NCI-H1048 (cell line): Measurements from ENCODE around the gene CTSC.

Experiments used
- DNase-seq: peaks from one replicate; lab custom pipeline; 2025; lab: John Stamatoyannopoulos, UW

The CTSC gene

DNA sequence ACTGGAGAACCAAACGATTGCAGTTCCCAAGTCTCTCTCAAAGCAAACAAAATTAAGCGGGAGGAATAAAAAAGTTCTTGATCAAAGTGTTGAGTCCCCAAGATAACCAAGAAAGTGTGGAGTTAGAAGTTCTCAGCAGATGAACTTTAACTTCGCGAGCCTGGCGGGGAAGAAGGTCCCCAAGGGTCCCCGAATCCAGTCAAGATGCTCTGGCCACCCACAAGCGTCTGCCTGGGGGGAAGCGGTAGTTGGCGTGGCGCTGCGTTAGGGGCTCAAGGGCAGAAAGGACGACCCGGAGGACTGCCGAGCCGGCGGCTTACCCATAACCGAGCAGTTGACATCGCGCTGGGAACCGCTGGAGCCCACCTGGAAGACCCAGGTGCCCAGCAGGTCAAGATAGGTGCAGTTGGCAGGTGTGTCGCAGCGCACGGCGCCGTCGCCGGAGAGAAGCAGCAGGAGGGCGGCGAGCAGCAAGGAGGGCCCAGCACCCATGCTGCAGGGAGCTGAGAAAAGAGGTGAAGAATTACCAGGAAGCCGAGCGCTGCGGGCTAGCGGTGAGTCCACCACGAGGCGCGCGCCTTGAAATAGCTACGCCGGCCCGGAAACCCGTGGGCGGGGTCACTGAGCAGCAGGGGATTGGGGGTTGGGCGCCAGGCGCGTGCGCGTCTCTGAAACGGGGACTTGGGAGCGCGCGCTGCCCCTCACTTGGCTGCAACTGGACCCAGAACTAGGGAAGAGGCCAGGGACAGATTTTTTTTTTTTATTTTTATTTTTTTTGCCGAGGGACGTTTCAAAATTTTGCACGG, at the start of gene CTSC:
TSS of gene CTSC (minus strand) at position 556 of the 806 bp plus-strand sequence. CDS start at position 492, 64 bp downstream.
- peak; percentile 60 for DNase-seq

DNA sequence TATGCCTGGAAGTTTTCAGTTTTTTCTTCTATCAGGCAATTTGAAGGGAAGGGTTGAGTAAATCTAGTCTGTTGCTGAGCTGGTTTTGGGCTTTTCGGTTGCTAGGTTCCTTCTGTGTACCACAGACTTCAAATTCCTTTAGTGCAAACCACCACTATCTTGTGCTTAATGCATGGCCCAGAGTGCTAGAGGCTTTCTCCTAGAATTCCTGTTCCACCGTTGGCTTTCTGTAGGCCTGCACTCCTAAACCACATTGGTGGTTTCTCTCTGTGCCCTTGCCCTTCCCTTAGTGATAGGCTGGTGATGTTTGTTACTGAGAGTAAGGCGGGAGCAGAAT, 47.1 kb upstream of the CTSC start:
- no peak for DNase-seq

DNA sequence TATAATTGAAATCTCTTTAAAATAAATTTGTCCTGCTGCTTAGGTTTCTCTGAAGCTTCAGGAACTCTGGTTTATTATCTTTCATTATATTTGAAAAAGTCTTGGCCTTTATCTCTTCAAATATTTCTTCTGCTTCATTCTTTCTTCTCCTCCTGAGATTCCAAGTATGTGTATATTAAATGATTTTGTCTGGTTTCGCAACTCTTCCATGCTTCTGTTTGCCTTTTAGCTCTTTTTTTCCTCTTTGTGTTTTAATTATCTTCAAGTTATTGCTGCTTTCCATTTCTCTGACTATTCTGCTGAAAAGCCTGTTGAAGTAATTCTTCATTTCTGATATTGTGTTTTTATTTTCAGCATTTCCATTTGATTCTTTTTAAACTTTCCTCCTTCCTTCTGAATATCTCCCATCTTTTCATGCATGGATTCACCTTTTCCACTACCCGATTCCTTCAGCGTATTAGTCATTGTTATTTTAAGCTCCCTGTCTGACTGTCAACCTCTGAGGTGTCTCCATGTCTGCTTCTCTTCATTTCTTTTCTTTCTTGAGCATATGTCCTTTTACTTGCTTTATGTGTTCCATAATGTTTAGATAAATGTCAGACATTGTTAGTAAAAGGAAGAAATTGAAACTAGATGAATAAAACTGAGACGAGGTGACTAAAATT, 46.6 kb upstream of the CTSC start:
- no peak for DNase-seq

DNA sequence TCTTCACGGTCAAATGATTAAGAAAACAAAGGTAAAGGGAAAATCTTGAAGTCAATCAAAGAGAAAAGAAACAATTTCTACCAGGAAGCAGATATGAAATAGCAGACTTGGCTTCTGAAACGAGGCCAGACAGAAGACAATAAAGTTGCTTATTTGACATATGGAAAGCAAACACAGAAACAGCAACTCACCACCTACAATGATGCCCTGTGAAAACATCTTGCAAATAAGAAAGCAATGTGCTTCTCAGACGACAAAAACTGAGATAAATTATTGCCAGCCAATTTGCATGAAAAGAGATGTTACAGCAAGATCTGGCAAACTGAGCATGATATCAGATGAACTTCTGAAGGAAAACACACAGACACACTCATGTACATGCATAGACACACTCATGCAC, 45.9 kb upstream of the CTSC start:
- no peak for DNase-seq

DNA sequence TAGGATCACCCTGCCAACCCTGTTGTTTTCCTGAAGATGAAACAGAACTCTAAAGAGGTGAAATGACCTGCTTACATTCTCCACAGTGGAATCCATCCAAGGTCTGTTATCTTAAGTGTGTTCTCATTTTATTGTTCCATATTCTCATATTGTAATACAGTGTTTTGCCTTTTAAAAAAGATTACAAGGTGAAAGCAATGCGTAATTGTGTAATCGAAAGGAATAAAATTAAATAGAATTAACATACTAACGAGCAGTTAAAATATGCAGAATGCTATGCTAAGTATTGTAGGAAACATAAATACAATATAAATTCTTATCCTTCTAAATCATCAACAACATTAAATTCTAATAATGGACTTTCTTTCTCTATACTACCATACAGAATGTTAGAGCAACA, 41.6 kb upstream of the CTSC start:
- no peak for DNase-seq

DNA sequence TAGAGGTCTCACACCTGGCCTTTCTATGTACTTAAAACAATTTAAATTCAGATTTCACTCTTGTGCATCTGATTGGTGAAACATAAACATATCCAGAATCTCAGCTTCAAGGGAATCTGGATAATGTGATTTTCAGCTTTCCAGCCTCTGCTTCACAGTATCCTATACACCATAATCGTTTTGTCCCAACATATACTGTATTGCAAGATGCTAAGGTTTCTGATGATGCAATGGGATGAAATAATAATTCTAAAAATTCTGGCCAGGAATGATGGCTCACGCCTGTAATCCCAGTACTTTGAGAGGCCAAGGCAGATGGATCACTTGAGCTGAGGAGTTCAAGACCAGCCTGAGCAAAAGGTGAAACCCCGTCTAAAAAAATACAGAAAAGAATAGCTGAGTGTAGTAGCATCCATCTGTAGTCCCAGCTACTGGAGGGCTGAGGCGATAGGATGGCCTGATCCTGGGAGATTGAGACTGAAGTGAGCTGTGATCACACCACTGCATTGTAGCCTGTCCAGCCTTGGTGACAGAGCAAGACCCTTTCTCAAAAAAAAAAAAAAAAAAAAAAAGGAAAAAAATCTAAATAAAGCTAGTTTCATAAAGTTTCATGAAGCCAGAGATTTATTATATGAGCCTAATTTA, 41.0 kb upstream of the CTSC start:
- DNase-seq = no peak

DNA sequence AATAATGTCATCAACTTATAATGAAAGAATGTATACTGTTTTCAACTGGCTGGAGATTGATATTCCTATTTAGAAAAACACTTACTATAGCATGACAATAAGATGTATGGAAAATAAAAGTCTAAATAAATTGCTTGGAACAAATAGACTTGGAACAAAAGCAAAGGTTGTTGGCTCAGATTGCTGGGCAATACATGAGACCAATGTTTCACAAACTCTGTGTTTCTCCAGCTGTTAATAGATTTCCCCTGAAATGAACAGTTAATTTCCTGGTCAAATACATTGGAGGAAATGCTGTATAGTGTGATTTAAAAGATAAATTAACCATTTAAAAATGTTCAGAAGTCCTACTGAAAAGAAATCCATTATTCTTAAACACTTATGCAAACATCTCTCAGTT, 40.1 kb upstream of the CTSC start:
- DNase-seq = no peak

DNA sequence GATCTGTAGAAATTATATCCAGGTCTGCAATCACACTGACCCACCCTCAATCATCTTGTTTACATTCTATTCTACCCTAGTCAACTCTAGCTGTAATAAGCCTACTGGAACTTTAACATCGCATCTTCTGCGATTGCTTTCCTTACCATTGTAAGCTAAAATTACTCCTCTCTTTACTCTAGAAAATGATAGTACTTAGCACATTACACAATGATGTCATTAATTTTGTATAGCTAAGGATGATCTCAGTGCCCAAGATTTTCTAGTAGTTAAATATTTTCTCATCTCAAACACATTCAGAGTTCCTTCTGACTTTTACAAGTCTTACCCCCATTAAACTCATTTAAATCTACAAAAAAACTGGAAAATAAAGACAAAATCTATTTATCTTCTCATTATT, 39.6 kb upstream of the CTSC start:
- no peak for DNase-seq

DNA sequence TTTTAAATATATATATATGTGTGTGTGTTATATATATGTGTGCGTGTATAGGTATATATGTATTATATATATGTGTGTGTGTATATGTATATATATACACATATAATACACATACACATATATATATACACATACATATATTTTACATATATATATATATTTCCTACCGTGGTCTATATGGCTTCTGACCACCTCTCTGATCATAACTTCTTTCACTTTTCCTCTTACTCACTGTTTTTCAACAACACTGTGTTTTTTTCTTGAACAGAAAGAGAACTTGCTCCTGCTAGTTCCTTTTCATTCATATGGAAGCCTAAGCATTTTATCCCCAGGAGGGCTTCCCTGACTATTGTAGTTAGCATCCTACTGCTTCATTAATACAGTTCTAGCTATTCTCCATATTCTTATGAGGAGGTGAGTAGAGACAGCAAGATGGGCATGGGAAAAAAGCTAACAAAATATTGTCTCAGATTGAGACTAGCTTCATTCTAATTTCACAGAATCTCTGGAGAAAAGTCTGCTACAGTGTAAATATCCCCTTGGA, 38.5 kb upstream of the CTSC start:
- DNase-seq = no peak

DNA sequence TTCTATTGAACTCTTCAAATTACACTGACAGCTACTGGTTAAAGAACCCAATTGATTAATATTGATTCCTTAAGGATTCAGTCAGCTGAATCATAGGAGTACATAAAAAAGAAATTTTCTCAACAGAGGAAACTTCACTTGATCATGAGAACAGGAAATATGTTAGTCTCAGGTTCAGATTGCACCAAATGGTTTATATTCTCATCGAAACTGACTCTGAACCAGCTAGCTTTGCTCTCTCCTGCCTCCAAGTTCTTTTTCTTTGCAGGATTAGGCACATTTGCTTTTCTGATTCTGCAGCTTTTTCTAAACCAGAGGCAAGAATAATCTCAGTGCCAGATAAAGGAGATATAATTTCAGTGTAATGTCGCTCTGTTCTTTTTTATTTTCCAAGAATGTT, 33.2 kb upstream of the CTSC start:
- DNase-seq = no peak

DNA sequence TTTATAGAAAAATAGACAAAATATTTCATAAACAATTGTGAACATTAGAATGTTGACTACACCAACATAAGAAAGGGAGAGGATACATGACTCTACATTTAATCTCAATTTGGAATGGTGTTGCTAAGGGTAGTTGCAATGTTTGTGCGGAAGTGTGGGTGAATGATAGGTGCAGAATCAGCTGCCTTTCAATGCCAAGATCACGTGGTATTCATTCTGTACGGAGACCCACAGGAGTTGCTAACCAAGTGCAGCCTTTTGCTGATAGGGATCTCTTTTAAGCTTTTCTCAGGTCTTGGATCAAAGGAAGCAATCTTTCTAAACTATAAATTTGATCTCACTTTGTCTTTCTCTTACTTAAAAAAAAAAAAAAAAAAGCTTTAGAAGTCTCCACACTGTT, 29.8 kb upstream of the CTSC start:
- DNase-seq = no peak

DNA sequence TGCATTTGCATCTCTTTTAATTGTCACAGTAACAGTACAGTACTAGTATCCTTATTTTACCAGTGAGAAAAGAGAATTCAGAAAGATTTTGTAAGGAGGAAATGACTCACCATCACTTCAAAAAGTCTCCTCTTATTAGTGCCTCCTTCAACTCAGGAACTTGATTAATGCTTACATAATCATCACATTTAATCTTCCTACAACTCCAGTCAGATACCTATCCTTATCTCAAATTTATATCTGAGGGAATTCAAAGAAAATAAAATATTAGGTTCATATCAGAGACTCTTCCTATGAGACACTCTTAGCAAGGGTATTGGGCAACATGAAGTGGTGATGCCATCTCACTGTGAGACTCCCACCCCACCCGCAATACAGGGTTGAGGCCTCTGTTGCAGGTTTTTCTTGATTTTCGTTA, 26.1 kb upstream of the CTSC start:
- no peak for DNase-seq

DNA sequence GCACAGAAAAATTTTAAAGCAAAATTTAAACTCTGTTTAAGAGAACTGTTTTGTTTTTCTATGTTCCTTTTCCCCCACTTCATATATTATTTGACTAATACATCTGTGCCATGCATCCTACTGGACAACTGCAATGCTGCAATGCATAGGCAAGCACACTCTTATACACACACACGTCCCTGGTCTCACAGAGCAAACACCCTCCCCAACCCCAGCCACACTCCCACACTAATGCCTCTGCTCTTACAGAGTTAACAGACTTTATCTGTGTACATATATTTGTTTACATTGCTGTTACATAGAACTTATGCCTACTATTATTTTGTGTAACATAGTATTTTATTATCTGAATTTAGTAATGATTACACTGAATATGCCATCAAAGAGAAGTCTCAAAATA, 25.5 kb upstream of the CTSC start:
- DNase-seq = no peak

DNA sequence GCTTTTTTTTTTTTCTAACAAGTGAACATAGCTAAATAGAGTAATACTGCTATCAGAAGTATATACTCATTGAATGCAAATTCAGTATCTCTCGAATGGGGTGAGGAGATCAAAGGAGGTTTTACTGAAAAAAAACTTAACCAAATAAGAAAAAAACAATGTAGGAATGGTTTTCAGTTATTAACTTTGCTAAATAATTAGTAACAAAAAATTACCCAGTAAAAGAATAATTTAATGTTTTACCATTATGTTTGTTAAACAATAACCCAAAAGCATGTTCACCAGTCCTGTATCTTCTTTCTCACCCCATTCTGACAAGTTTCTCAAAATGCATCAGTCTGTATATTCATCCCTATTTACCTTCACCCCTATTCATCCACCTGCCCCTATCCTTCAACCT, 22.6 kb upstream of the CTSC start:
- DNase-seq = no peak

DNA sequence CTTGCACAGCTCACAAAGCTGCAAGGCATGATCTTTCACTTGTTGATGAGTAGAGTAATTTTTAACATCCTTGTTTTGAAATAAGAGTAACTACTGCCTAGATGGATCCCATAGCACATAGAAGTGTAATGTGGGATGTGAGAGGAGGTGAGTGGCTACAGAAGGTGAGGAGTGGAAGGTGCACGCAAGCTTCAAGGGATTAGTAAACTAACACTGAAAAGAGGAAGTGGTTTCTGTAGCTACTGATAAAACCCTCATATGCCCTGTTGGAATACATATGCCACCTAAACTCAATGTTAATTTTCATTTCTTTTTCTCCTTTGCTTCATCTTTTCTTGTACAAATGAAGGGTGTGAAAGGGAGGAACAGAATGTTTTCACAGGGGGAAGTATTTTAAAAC, 22.0 kb upstream of the CTSC start:
- DNase-seq = no peak

DNA sequence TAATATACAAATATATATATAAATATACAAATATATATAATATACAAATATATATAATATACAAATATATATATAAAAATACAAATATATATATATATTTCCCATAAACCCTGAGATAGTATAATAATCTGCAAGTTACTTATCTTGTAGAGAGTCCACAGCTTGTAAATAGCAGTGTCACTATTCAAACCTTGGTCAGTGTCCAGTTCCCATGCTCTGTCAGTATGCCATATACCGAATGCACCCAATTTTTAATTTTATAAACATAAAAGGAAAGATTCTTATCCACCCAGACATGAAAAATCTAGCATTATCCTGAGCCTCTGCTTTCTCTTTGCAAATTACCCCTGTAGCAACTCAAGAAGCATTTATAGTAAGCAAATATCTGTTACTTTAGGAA, 21.6 kb upstream of the CTSC start:
- DNase-seq = no peak

DNA sequence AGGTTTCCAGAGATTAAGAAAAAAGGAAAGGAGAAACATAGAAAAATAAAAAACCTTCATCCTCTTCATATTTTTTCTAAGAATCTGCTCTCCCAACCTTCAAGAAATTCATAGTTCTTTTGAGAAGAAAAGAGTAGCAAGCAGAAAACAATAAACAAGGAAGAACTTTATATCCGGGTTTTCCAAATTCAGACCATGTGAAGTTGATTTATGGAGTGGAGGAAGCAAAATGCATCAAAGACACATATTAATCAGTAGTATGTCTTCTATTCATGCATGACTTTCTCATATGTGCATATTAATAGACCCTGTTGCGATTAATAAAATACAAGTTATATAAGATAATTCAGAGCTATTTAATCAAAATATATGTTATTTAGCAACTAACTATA, 20.5 kb upstream of the CTSC start:
- DNase-seq = no peak

DNA sequence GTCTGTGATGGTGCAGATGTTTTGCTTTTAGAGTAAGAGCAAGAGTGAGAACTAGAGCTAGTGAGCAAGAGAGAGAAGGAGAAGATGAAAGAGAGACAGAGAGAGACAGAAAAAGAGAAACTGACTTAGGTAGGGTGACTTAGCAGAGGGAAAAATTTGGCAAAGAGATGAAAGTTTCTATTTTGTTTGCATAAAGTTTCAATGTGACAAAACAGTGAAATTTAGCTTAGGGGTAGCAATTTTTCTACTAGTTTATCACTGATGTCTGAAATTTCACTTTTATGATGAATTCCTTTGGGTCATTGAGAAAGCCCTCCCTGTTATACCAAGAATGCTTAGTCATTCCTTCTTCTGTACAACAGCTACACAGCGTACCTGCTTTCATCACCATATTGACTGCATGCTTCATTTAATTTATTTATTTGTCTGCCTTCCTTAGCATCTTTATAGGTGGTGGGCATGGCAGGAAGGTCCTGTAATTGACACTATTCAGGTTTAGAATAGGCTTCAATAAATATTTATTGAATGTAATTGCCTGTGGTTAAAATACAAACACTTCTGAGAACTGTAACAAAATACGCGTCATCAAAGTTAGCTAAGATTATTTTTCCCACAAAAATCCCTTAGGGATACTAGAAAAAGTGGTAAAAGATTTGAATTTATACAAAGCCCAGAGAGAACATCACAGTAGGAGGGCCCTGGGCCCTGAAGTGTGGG, 19.9 kb upstream of the CTSC start:
- no peak for DNase-seq

DNA sequence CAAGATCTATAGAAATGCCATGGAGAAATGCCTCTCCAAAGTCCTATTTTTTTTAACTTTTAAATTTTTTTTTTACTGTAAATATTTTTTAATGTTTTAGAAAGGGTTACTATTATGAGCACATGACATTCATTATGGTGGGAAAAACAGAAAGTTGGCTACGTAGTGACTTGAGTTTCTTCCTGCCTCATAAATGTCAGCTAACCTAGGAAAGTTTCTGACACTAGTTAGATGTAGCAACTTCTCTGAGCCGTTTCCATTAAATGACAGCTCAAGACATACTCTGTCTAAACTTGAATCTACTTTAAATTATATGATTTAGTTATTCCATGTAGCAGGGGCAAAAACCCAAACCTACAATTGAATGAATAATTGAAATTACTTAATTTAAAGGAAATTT, 18.4 kb upstream of the CTSC start:
- no peak for DNase-seq

DNA sequence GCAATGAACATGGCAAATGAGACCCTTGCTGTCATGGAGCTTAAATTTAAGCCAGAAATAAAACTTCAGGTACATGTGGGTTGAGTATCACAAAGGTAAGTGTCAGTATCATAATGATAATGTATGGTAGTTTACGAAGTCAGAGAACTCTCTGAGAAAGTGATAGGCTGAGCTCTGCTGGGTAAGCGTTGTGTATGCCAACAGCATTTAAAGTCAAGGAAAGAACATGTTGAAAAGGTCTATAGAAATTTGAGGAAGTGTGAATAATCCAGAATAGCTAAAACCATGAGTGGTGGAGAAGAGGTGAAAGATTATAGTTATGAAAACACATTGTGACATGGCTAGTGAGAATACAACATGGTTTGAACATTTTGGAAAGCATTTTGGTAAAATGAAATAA, 17.4 kb upstream of the CTSC start:
- no peak for DNase-seq

DNA sequence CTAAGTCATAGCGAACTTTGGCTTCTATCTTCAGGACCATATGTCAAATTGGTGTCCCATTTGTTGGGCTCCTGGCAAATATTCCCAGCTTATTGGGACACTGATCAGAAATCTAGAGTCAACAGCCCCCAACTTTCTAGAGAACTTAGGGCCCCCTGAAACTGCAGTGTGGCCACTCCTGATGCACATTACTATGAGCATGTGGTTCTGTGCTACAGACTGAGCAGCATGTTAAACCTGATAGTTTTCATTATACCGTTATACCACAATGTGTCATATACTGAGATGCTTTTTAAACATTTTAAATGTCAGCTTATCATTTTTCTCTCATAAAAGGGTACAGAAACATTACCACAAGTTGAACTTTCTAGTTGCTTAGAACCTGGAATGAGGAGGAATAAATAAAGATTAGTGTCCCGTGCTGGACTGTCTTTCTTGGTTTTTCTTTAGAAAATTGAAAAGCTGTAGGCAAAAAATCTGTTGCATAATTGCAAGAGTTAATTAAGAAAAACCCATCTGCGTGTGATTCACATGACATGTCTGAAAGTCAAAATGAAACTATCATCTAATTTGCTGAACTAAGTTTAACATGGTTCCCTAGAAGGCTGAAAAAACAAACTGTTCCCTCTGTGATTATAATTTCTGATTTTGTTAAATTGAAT, 16.4 kb upstream of the CTSC start:
- no peak for DNase-seq

DNA sequence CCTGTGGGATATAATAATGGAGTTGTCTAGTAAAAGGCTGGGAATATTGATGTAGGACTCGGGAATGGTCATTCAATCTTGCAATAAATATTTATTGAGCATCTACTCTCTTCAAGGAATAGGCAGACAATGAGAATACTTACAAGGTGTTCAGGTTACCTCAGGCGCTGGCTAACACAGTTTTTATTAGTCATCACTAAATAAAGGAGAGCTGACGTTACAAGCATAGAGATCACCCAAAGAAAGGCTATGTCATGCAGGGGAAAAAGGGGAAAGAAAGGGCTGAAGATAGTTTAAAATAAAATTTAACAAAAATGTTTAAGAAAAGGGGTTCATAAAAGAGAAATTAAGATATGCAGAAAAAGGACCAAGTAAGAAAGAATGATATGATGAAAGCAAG, 15.8 kb upstream of the CTSC start:
- DNase-seq = no peak
